A549 (cell line): ENCODE results near the gene NR1H4.

ENCODE experiments used
- PHF8 ChIP-seq: fragments of 200-600 bp; sonication (generic); IDR thresholded peaks from 2 replicates; pipeline ENCODE4 v1.6.1; 2016; ENCODE audit warnings: low read depth, mild to moderate bottlenecking, antibody characterized with exemption, moderate library complexity, borderline replicate concordance
- POLR2A ChIP-seq: IDR thresholded peaks from 2 replicates; pipeline ENCODE4 v1.6.1; 2012; ENCODE audit warnings: mild to moderate bottlenecking, low read length
- RARB ChIP-seq: fragments of 250-450 bp; sonication (Bioruptor Pico); IDR thresholded peaks from 2 replicates; pipeline ENCODE4 v1.8.0; 2021; ENCODE audit warnings: mild to moderate bottlenecking, moderate library complexity
- SMC3 ChIP-seq: fragments of >200 bp; sonication (Bioruptor Twin); formaldehyde crosslinking; IDR thresholded peaks from 3 replicates; pipeline ENCODE4 v1.6.1; 2018; ENCODE audit warnings: inconsistent platforms

- TF ChIP-seq PHF8 (no peak), POLR2A (no peak), SMC3 (no peak), RARB (no peak)
These were observed 102.8 kb downstream of the NR1H4 start for GRCh38 chr12:100576331-100577036.
